HEK293T (cell line): ENCODE results near the gene FHOD3.

Source experiments
- CTCF ChIA-PET: fragments of 350-600 bp; formaldehyde crosslinking; extraction: SDS; loops from one replicate; lab custom pipeline; 2021; ENCODE audit warnings: antibody characterized with exemption, inconsistent platforms; lab: Yijun Ruan, JAX
- POLR2A ChIA-PET: fragments of 350-600 bp; formaldehyde crosslinking; extraction: SDS; loops from one replicate; lab custom pipeline; 2020; ENCODE audit warnings: antibody characterized with exemption, inconsistent platforms; lab: Yijun Ruan, JAX
- DNase-seq: peaks from one replicate; pipeline ENCODE4 v3.0.0; 2012; ENCODE audit warnings: mixed read lengths; ENCODE audit errors: extremely low spot score
- ARNT ChIP-seq: fragments of 450-650 bp; IDR thresholded peaks from 2 replicates; pipeline ENCODE4 v1.6.1; 2017; ENCODE audit warnings: mild to moderate bottlenecking
- BHLHE40 ChIP-seq: fragments of 450-650 bp; IDR thresholded peaks from 2 replicates; pipeline ENCODE4 v1.6.1; 2016; ENCODE audit warnings: mild to moderate bottlenecking, moderate library complexity, borderline replicate concordance
- CTBP1 ChIP-seq: fragments of 450-650 bp; IDR thresholded peaks from 2 replicates; pipeline ENCODE4 v1.6.1; 2016; ENCODE audit warnings: borderline replicate concordance
- ELF4 ChIP-seq: fragments of 450-650 bp; IDR thresholded peaks from 2 replicates; pipeline ENCODE4 v1.6.1; 2017; ENCODE audit warnings: antibody characterized with exemption
- FOXA1 ChIP-seq: fragments of 450-650 bp; IDR thresholded peaks from 2 replicates; pipeline ENCODE4 v1.6.1; 2016; ENCODE audit warnings: mild to moderate bottlenecking
- FOXK2 ChIP-seq: fragments of 450-650 bp; IDR thresholded peaks from 2 replicates; pipeline ENCODE4 v1.6.1; 2016; ENCODE audit warnings: mild to moderate bottlenecking
- FOXM1 ChIP-seq: fragments of 450-650 bp; IDR thresholded peaks from 2 replicates; pipeline ENCODE4 v1.6.1; 2017; ENCODE audit warnings: mild to moderate bottlenecking, borderline replicate concordance
- HDGF ChIP-seq: fragments of 450-650 bp; IDR thresholded peaks from 2 replicates; pipeline ENCODE4 v1.6.1; 2017; ENCODE audit warnings: antibody characterized with exemption, borderline replicate concordance
- L3MBTL2 ChIP-seq: fragments of 450-650 bp; conservative IDR thresholded peaks from 2 replicates; pipeline ENCODE4 v1.6.1; 2016; ENCODE audit warnings: mild to moderate bottlenecking
- LEF1 ChIP-seq: fragments of 450-650 bp; IDR thresholded peaks from 2 replicates; pipeline ENCODE4 v1.6.1; 2017; ENCODE audit warnings: mild to moderate bottlenecking, borderline replicate concordance
- NFRKB ChIP-seq: fragments of 450-650 bp; IDR thresholded peaks from 2 replicates; pipeline ENCODE4 v1.6.1; 2016; ENCODE audit warnings: mild to moderate bottlenecking, moderate library complexity
- SP1 ChIP-seq: fragments of 450-650 bp; IDR thresholded peaks from 2 replicates; pipeline ENCODE4 v1.6.1; 2017
- SUZ12 ChIP-seq: fragments of 450-650 bp; IDR thresholded peaks from 2 replicates; pipeline ENCODE4 v1.6.1; 2016; ENCODE audit warnings: mild to moderate bottlenecking
- TARDBP ChIP-seq: fragments of 450-650 bp; IDR thresholded peaks from 2 replicates; pipeline ENCODE4 v1.6.1; 2016
- ZNF384 ChIP-seq: fragments of 450-650 bp; IDR thresholded peaks from 2 replicates; pipeline ENCODE4 v1.6.1; 2016
- TF ChIP-seq, protein P1 (sequence below): fragments of 450-650 bp; IDR thresholded peaks from 2 replicates; pipeline ENCODE4 v1.6.1; 2016

The FHOD3 gene

DNA sequence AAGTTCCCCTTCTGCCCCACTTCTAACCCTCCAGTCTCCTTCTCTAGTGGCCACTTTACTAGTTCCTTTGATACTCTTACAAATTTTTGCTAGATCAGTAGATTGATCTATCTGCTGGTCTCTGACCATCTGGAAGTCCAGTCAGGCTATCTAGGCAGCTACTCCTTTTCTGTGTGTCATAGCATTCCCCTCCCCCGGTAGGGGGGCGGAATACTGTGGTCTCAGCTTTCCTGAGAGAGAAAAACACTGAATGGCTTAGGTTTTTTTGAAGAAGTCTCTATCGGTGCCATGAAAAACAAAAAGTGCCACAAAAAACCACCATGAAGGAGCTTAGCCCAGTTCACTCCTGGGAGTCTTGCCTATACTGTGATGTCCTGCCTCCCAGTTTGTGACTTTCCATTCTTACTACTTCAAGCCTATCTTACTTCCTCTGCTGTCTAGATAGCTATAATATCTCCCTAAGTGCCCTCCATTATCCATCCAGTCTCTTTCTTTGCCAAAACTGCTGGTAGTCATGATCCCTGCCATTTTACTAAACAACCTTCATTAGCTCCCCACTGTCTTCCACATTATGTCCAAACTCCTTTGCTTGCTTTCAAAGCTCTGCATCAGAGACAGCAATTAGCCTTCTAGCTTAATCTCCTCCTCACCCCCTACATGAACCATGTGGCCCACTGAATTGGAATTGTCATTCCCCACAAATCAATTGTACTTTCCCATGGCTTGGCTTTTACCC is 501.4 kb downstream of the FHOD3 start:
- POLR2A ChIA-PET = interaction anchor here (0.9 to 1.0 kb wide), 2 partner anchors 30 to 670 kb away, joined by 3 read pairs; partner anchors contain the start of genes KIAA1328, SLC39A6 and TPGS2
- no peak for TF ChIP-seq ZNF384
- TF ChIP-seq LEF1 = no peak
- TF ChIP-seq, protein P1, sequence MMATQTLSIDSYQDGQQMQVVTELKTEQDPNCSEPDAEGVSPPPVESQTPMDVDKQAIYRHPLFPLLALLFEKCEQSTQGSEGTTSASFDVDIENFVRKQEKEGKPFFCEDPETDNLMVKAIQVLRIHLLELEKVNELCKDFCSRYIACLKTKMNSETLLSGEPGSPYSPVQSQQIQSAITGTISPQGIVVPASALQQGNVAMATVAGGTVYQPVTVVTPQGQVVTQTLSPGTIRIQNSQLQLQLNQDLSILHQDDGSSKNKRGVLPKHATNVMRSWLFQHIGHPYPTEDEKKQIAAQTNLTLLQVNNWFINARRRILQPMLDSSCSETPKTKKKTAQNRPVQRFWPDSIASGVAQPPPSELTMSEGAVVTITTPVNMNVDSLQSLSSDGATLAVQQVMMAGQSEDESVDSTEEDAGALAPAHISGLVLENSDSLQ = no peak
- TF ChIP-seq FOXA1 = no peak
- TF ChIP-seq SP1 = no peak
- no peak for TF ChIP-seq ELF4
- no peak for TF ChIP-seq ARNT
- no peak for TF ChIP-seq BHLHE40
- TF ChIP-seq CTBP1 = no peak
- CTCF ChIA-PET = no interaction called here
- DNase-seq = no peak

DNA sequence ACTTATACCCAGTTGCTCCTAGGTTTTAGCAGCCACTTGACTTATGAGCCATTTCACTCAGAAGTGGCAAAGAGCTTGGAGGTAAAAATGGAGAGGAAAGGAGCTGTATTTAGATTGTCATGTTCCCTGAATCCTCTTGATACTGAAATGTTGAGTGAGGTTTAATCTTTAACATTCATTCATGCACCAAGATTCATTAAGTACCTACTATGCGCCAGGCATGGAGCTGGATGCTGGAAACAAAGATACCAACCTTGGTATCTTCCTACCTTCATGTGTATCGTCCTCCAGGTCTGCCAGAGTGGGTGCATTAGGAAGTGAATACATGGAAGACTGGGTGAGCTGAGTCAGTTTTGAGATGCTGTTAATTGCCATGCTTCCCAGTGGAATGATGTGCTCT is 507.6 kb downstream of the FHOD3 start:
- ChIA-PET POLR2A (no interaction called here), CTCF (interaction anchor here (0.9 kb wide), 1 partner anchor 24 kb away, joined by 3 read pairs; the partner anchor contains the start of genes KIAA1328 and TPGS2)
- DNase-seq = no peak
- TF ChIP-seq FOXM1 = no peak

DNA sequence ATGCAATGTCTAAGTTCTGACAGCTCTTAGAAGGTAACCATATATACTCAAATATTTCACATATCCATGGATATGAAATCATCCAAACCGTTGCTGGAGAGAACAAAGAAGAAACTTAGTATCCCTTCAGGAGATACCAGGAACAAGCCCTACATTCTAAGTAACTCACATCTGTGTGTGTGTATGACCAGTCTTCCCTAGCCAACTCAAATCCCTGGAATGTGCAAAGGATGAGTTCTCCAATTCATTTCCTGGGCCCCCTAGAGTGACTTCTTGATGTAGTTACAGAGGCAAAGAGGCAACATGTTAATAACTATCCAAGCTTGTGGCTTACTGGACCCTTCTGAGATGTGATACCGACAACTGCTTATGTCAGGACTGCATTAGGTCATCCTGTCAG is 511.2 kb downstream of the FHOD3 start:
- no peak for DNase-seq
- POLR2A ChIA-PET = no interaction called here
- CTCF ChIA-PET = interaction anchor here (0.6 to 4.0 kb wide), 5 partner anchors 8 to 714 kb away, joined by 3 to 15 read pairs (median 6); partner anchors contain the start of genes KIAA1328 and TPGS2
- no peak for TF ChIP-seq SP1
- TF ChIP-seq LEF1 = no peak
- TF ChIP-seq SUZ12 = no peak

DNA sequence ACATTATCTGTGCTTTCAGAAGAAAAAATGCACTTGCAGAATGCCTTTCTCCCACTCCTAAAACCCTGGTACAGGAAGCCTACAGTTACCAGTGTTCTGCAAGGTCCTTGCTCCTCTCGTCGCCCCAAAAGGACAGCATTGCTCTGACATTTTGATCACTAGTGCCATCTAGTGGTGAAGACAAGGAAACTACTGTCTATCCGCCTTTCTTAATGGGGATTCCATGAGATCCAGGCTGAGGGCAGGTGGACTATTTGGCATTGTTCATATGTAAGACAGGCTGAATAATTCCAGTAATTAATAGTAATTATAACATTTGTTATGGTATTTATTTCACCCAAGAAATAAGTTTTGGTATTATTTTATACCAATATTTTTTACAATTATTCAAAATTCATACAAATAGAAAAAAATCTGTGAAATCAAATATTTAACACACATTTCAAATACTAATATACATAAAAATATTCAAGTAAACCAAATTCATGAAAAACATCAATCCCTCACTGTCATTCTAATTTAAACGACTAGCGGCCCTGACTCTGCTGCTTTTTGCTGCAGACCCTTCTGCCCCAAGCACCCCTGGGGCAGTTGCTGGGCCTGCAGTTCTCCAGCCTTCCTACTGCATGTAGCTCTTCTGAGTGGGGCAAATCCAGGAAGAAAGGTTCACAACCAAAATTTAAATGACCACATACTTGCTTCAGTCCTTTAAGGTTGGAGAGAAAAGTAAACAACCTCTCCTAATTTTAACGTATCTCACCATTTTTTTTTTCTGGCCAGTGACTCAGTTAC is 512.3 kb downstream of the FHOD3 start:
- DNase-seq = peak; percentile 92
- POLR2A ChIA-PET = interaction anchor here (1.5 kb wide), 1 partner anchor 19 kb away, joined by 7 read pairs; the partner anchor contains the start of genes KIAA1328 and TPGS2

DNA sequence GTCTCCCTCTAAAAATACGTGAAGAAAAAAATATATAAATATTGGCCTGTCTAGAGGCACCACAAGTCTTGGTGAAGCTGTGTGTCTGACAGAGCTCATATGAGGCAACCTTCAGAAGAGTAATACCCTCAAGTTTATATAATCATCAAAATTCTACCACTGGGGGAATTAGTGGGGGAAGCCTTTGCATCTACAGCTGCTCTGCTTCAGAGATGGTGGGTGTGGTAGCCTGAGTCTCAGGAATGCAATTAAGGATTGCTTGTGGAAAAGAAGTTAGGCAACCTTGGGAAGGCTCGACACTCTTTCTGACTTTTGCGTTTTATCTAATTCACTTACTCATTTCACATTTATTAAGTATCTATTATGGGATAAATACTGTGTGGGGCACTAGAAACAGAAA is 513.9 kb downstream of the FHOD3 start:
- TF ChIP-seq ARNT = no peak
- no peak for TF ChIP-seq ELF4
- no peak for TF ChIP-seq FOXK2
- no peak for TF ChIP-seq SP1
- TF ChIP-seq, protein P1 = no peak
- no peak for TF ChIP-seq TARDBP
- TF ChIP-seq FOXM1 = no peak
- no peak for TF ChIP-seq SUZ12
- no peak for TF ChIP-seq FOXA1
- TF ChIP-seq NFRKB = no peak
- no peak for TF ChIP-seq CTBP1
- TF ChIP-seq LEF1 = no peak
- TF ChIP-seq BHLHE40 = no peak
- TF ChIP-seq L3MBTL2 = no peak
- TF ChIP-seq HDGF = no peak
- TF ChIP-seq ZNF384 = no peak
- CTCF ChIA-PET = interaction anchor here (1.9 to 4.0 kb wide), 3 partner anchors 9 to 123 kb away, joined by 6 to 15 read pairs (median 9); partner anchors contain the start of genes KIAA1328 and TPGS2
- no peak for DNase-seq
- POLR2A ChIA-PET = interaction anchor here (1.5 kb wide), 1 partner anchor 17 kb away, joined by 7 read pairs; the partner anchor contains the start of genes KIAA1328 and TPGS2

More for the DNA sequence above, 512.3 kb downstream of the FHOD3 start:
- TF ChIP-seq, protein P1 = 0 out of 2 replicates have a peak, but pooled peaks have one; percentile 9
- TF ChIP-seq FOXK2 (no peak), HDGF (no peak)
- CTCF ChIA-PET = interaction anchor here (0.6 to 4.0 kb wide), 7 partner anchors 8 to 1668 kb away, joined by 3 to 15 read pairs (median 6); partner anchors contain the start of genes KIAA1328 and TPGS2

DNA sequence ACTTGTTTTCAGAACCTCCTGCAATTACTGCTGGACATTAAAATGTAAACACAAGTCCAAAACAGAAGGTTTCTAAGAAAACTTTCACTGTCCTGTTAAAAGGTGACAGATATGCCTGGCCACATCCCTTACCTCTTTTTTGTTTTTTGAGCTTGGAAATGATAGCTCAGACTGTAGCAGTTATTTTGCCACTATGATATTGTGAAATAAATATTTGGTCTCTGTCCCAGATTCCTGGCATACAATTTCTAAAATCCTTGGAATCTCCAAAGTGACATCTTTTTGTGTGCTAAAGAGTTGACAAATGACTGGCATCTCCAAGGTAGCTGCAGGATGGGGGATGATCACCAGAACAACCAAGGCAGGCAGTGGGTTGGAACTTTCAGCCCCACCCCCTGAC is 514.4 kb downstream of the FHOD3 start:
- CTCF ChIA-PET = interaction anchor here (1.9 to 4.0 kb wide), 2 partner anchors 10 to 124 kb away, joined by 6 to 15 read pairs; no protein-coding TSS in a partner anchor
- DNase-seq = no peak
- POLR2A ChIA-PET = no interaction called here
- no peak for TF ChIP-seq FOXM1
